K562 (cell line): Measurements from ENCODE around the gene MAN1A1. TPM values are rescaled to one million over a fixed set of nuclear protein-coding genes. Genes with fewer than 3 reads are reported as not detected.

Experiments used
- ADNP ChIP-seq: fragments of 200-800 bp; sonication (Bioruptor generic); IDR thresholded peaks from 2 replicates; pipeline ENCODE4 v1.6.1; 2016; ENCODE audit warnings: missing genetic modification characterization, missing compliant biosample characterization
- CTBP1 ChIP-seq: fragments of 450-650 bp; IDR thresholded peaks from 2 replicates; pipeline ENCODE4 v1.6.1; 2016; ENCODE audit warnings: borderline replicate concordance
- ELF1 ChIP-seq: fragments of 200-800 bp; sonication (Bioruptor generic); IDR thresholded peaks from 2 replicates; pipeline ENCODE4 v1.6.1; 2016; ENCODE audit warnings: missing genetic modification characterization, missing compliant biosample characterization
- FOXM1 ChIP-seq, 2 experiments: fragments of 450-650 bp in 1 of 2; sonication (generic) in 1 of 2; formaldehyde crosslinking in 1 of 2; IDR thresholded peaks; 2 replicates each; pipeline versions ENCODE4 v1.6.1 to v1.9.0; 2017 to 2022; ENCODE audit warnings: low read depth in 2 of 2, mild to moderate bottlenecking in 2 of 2, missing genetic modification reagents in 1 of 2, moderate library complexity in 1 of 2
- GATAD2A ChIP-seq: fragments of 450-650 bp; IDR thresholded peaks from 2 replicates; pipeline ENCODE4 v1.6.1; 2017
- JUND ChIP-seq, 2 experiments: IDR thresholded peaks; 2 replicates in 1 of 2; 3 replicates in 1 of 2; pipeline ENCODE4 v1.6.1; 2011; ENCODE audit warnings: borderline replicate concordance in 2 of 2, low read depth in 2 of 2, low read length in 2 of 2, improper control_type of control experiment in 1 of 2, missing biosample characterization in 1 of 2, missing genetic modification characterization in 1 of 2, missing genetic modification reagents in 1 of 2
- MGA ChIP-seq: fragments of 450-650 bp; IDR thresholded peaks from 2 replicates; pipeline ENCODE4 v1.6.1; 2016; ENCODE audit warnings: mild to moderate bottlenecking, moderate library complexity
- MTA3 ChIP-seq: fragments of 450-650 bp; formaldehyde crosslinking; IDR thresholded peaks from 2 replicates; pipeline ENCODE4 v1.6.1; 2017; ENCODE audit warnings: mild to moderate bottlenecking, borderline replicate concordance
- NONO ChIP-seq, 2 experiments: fragments of 200-400 bp in 1 of 2; fragments of 450-650 bp in 1 of 2; formaldehyde crosslinking in 1 of 2; IDR thresholded peaks; 2 replicates each; pipeline ENCODE4 v1.6.1; 2017; ENCODE audit warnings: low read depth in 2 of 2, mild to moderate bottlenecking in 2 of 2, moderate library complexity in 2 of 2, low read length in 1 of 2
- PYGO2 ChIP-seq: fragments of 450-650 bp; IDR thresholded peaks from 2 replicates; pipeline ENCODE4 v1.6.1; 2016; ENCODE audit warnings: mild to moderate bottlenecking, missing genetic modification characterization, moderate library complexity, missing compliant biosample characterization
- TSC22D4 ChIP-seq: fragments of 450-650 bp; IDR thresholded peaks from 2 replicates; pipeline ENCODE4 v1.6.1; 2016; ENCODE audit warnings: missing genetic modification characterization, missing biosample characterization, control low read depth
- VEZF1 ChIP-seq: fragments of 200-800 bp; sonication (Bioruptor generic); IDR thresholded peaks from 2 replicates; pipeline ENCODE4 v1.6.1; 2017; ENCODE audit warnings: missing genetic modification characterization, missing compliant biosample characterization
- XRCC4 ChIP-seq: IDR thresholded peaks from one replicate; pipeline ENCODE4 v1.6.1; 2011; ENCODE audit not compliant: insufficient read depth, insufficient read length; ENCODE audit errors: extremely low read depth
- polyA plus RNA-seq, 8 experiments: library from polyadenylated mRNA; depleted of rRNA in 4 of 8; stranded (reverse) in 5 of 8; unstranded in 3 of 8; fragments of >200 nt; fragmentation: Nextera tagmentation in 2 of 8; fragmentation: Illumina TruSeq in 1 of 8; extraction: Ambion mirVana in 2 of 8; extraction: Trizol in 1 of 8; gene quantifications; 2 replicates each; pipeline versions ENCODE4 v1.2.1 to v1.2.3, GENCODE V29; 2011 to 2014; ENCODE audit warnings: inconsistent platforms in 1 of 8, missing spikeins in 1 of 8
- total RNA-seq, 7 experiments: library from RNA; depleted of rRNA in 6 of 7; stranded (reverse); fragments of >200 nt in 6 of 7; fragmentation: Illumina TruSeq in 2 of 7; extraction: Trizol in 2 of 7; gene quantifications; 2 replicates each; pipeline versions ENCODE4 v1.2.1 to v1.2.3, GENCODE V29; 2011 to 2021; ENCODE audit warnings: low replicate concordance in 1 of 7

Gene MAN1A1
- total and polyA plus RNA-seq, 9 of the 15 experiments (the other 6 are each of a cell fraction or from before 2014, with no cell fraction given) = 24.5 to 78.4 (median 59.7) TPM

- TF ChIP-seq FOXM1 (IDR thresholded peaks at IDR 0.05; ENCODE audit: low read depth) = peak; percentile 86
- no peak for TF ChIP-seq FOXM1 (CRISPR knock-in tag; IDR thresholded peaks at IDR 0.05; ENCODE audit: low read depth)
- TF ChIP-seq NONO (IDR thresholded peaks at IDR 0.05; ENCODE audit: low read depth in 2 of 2, low read length in 1 of 2) = 0 out of 4 replicates have a peak, but pooled peaks of 1 of the 2 experiments have one; percentile 55
- peak; percentile 97 for TF ChIP-seq CTBP1
- TF ChIP-seq XRCC4 = no peak
- TF ChIP-seq ADNP (tag) = peak; percentile 25; the same call in 1 of the 2 replicates
- TF ChIP-seq JUND (IDR thresholded peaks at IDR 0.05; ENCODE audit: borderline replicate concordance, low read depth, low read length) = peak; percentile 61; the same call in 1 of the 2 replicates
- peak; percentile 16; the same call in 1 of the 3 replicates for TF ChIP-seq JUND (tag; IDR thresholded peaks at IDR 0.05; ENCODE audit: borderline replicate concordance, low read depth, low read length)
- peak; percentile 73 for TF ChIP-seq ELF1
- no peak for TF ChIP-seq PYGO2 (tag)
- no peak for TF ChIP-seq MGA
- 0 out of 2 replicates have a peak, but pooled peaks have one; percentile 13 for TF ChIP-seq MTA3
- TF ChIP-seq TSC22D4 (tag) = no peak
- TF ChIP-seq GATAD2A = peak; percentile 96
- TF ChIP-seq VEZF1 (CRISPR knock-in tag) = peak; percentile 20; the same call in 1 of the 2 replicates
Observed at GRCh38 chr6:119256978-119257462, 92.5 kb downstream of the MAN1A1 start (continued).
